GM12801 (cell line): Measurements from ENCODE around the gene OR1J1.

Source experiments
- CTCF ChIP-seq: IDR thresholded peaks from one replicate; pipeline ENCODE4 v1.5.1; 2011; ENCODE audit warnings: control low read depth; ENCODE audit not compliant: insufficient read length; ENCODE audit errors: extremely low read depth

The OR1J1 gene

GRCh38 chr9:122445155-122445749, 32.5 kb downstream of the OR1J1 start:
- TF ChIP-seq CTCF = no peak

GRCh38 chr9:122444041-122444733, 33.5 kb downstream of the OR1J1 start:
- no peak for TF ChIP-seq CTCF

- TF ChIP-seq CTCF = no peak
Observed at GRCh38 chr9:122442568-122442967, 35.2 kb downstream of the OR1J1 start.
